Breast epithelium (tissue), 4 donors: ENCODE data around the gene BCL7A. TPM values are rescaled to one million over a fixed set of nuclear protein-coding genes. Genes with fewer than 3 reads are reported as not detected.
A peak's percentile ranks its signal among the peaks of the same experiment; 100 is the strongest.

Experiments used
- DNase-seq, 2 donors: peaks; one replicate each; pipeline ENCODE4 v3.0.0-alpha.2; 2019; ENCODE audit warnings: low spot score in 2 of 2
- H3K27ac ChIP-seq, 2 donors: fragments of 200-600 bp; sonication (generic) in 1 of 2; one replicate each; pipeline ENCODE4 v1.5.1; 2016 to 2019; ENCODE audit warnings: mild to moderate bottlenecking in 1 of 2
- H3K27me3 ChIP-seq, 2 donors: fragments of 200-600 bp; sonication (generic) in 1 of 2; one replicate each; pipeline versions ENCODE4 v1.5.1 to v1.6.0; 2017 to 2019; ENCODE audit warnings: control low read depth in 1 of 2, mild to moderate bottlenecking in 1 of 2
- H3K36me3 ChIP-seq: fragments of 200-600 bp; one replicate; pipeline ENCODE4 v1.5.1; 2019
- H3K4me1 ChIP-seq, 2 donors: fragments of 200-600 bp; sonication (generic); one replicate each; pipeline ENCODE4 v1.5.1; 2016 to 2019; ENCODE audit warnings: control low read depth in 1 of 2
- H3K4me3 ChIP-seq, 3 donors: fragments of 200-600 bp; sonication (generic); 1 replicate in 2 of 3; 2 replicates in 1 of 3; pipeline ENCODE4 v1.5.1; 2016 to 2019; ENCODE audit warnings: mild to moderate bottlenecking in 3 of 3, moderate library complexity in 2 of 3
- H3K9me3 ChIP-seq, 2 donors: fragments of 200-600 bp; sonication (generic) in 1 of 2; one replicate each; pipeline ENCODE4 v1.5.1; 2016 to 2019; ENCODE audit warnings: control low read depth in 1 of 2
- CTCF ChIP-seq, 3 donors: fragments of 450-650 bp; IDR thresholded peaks; one replicate each; pipeline ENCODE4 v1.5.1; 2016 to 2017; ENCODE audit warnings: antibody characterized with exemption in 3 of 3, mild to moderate bottlenecking in 3 of 3, moderate library complexity in 3 of 3
- POLR2A ChIP-seq: fragments of 450-650 bp; IDR thresholded peaks from one replicate; pipeline ENCODE4 v1.6.1; 2016; ENCODE audit warnings: antibody characterized with exemption, mild to moderate bottlenecking, moderate library complexity
- POLR2AphosphoS5 ChIP-seq, 3 donors: sonication (generic); formaldehyde crosslinking; IDR thresholded peaks; one replicate each; pipeline ENCODE4 v1.6.1; 2017; ENCODE audit warnings: antibody characterized with exemption in 3 of 3
- intact Hi-C: fragments of 100-400 bp; cut with DNase I; formaldehyde crosslinking; loops from one replicate; pipeline ENCODE4 v1.15.1; 2023; ENCODE audit warnings: low total_unique reads
- total RNA-seq, 3 donors: library from RNA; depleted of rRNA; stranded (reverse); fragments of >200 nt; gene quantifications; one replicate each; pipeline ENCODE4 v1.1.0, GENCODE V29; 2016

Gene BCL7A
- total RNA-seq, 3 donors from 2014 or later = 6.2 to 13.5 (median 8.8) TPM

- H3K27me3 ChIP-seq = no peaks in the 10 kb centered on the region
- no peaks in the 10 kb centered on the region for H3K9me3 ChIP-seq
- H3K36me3 ChIP-seq = no peaks in the 10 kb centered on the region
- H3K27ac ChIP-seq = no peak overlapping the region
- intact Hi-C loops = no loop called here
- no peak for DNase-seq
- H3K4me1 ChIP-seq = peaks cover 11 to 16% of the 10 kb centered on the region in 2 donors
- TF ChIP-seq POLR2AphosphoS5 (IDR thresholded peaks at IDR 0.05) = no peak
- no peak for TF ChIP-seq POLR2A
- TF ChIP-seq CTCF (IDR thresholded peaks at IDR 0.05) = no peak
- H3K4me3 ChIP-seq = no peak overlapping the region
Measured at GRCh38 chr12:122084857-122085405, 63.2 kb downstream of the BCL7A start.

GRCh38 chr12:122085591-122085990, 63.9 kb downstream of the BCL7A start:
- Histone ChIP-seq H3K36me3 (no peaks in the 10 kb centered on the region), H3K27ac (no peak overlapping the region), H3K27me3 (no peaks in the 10 kb centered on the region), H3K9me3 (no peaks in the 10 kb centered on the region), H3K4me3 (no peak overlapping the region), H3K4me1 (peaks cover 11 to 16% of the 10 kb centered on the region in 2 donors)
- TF ChIP-seq POLR2AphosphoS5 (IDR thresholded peaks at IDR 0.05) (no peak), POLR2A (no peak), CTCF (IDR thresholded peaks at IDR 0.05) (no peak)
- intact Hi-C loops = no loop called here
- DNase-seq = no peak

GRCh38 chr12:122086116-122086515, 64.4 kb downstream of the BCL7A start:
- H3K27me3 ChIP-seq = no peaks in the 10 kb centered on the region
- intact Hi-C loops = no loop called here
- DNase-seq = no peak
- peaks cover 11 to 15% of the 10 kb centered on the region in 2 donors for H3K4me1 ChIP-seq
- TF ChIP-seq POLR2A (no peak), POLR2AphosphoS5 (IDR thresholded peaks at IDR 0.05) (no peak), CTCF (IDR thresholded peaks at IDR 0.05) (no peak)
- no peak overlapping the region for H3K27ac ChIP-seq
- H3K4me3 ChIP-seq = no peak overlapping the region
- H3K36me3 ChIP-seq = no peaks in the 10 kb centered on the region
- H3K9me3 ChIP-seq = no peaks in the 10 kb centered on the region

GRCh38 chr12:122086641-122087285, 65.1 kb downstream of the BCL7A start:
- Histone ChIP-seq H3K27me3 (no peaks in the 10 kb centered on the region), H3K27ac (peak overlapping the region in 1 of 2 donors; percentile 5), H3K36me3 (no peaks in the 10 kb centered on the region), H3K4me1 (peaks cover 4 to 8% of the 10 kb centered on the region in 2 donors), H3K4me3 (no peak overlapping the region), H3K9me3 (no peaks in the 10 kb centered on the region)
- intact Hi-C loops = no loop called here
- DNase-seq = no peak
- TF ChIP-seq POLR2A (no peak), POLR2AphosphoS5 (IDR thresholded peaks at IDR 0.05) (no peak), CTCF (IDR thresholded peaks at IDR 0.05) (no peak)

GRCh38 chr12:122087431-122088178, 65.9 kb downstream of the BCL7A start:
- Histone ChIP-seq H3K4me1 (peaks cover 4 to 6% of the 10 kb centered on the region in 2 donors), H3K9me3 (no peaks in the 10 kb centered on the region), H3K36me3 (no peaks in the 10 kb centered on the region), H3K4me3 (no peak overlapping the region), H3K27ac (peak overlapping the region; percentile 41 to 58), H3K27me3 (no peaks in the 10 kb centered on the region)
- TF ChIP-seq POLR2A (no peak), POLR2AphosphoS5 (IDR thresholded peaks at IDR 0.05) (no peak), CTCF (IDR thresholded peaks at IDR 0.05) (no peak)
- intact Hi-C loops = no loop called here
- no peak for DNase-seq
